ENCODE data around the gene PTPRG.

- TF ChIP-seq CTCF (IDR thresholded peaks at IDR 0.05) (no peak), EP300 (IDR thresholded peaks at IDR 0.05) (no peak), POLR2A (IDR thresholded peaks at IDR 0.05) (peak in 1 of 2 donors; percentile 58), POLR2AphosphoS5 (IDR thresholded peaks at IDR 0.05) (peak in 2 of 3 donors; percentile 39 to 59)
Observed at GRCh38 chr3:61561374-61562041, at the start of gene PTPRG.

Data from suprapubic skin (tissue), 4 donors.